AG04449 (cell line): Measurements from ENCODE around the gene DAPK2.

ENCODE experiments used
- CTCF ChIA-PET: fragments of 350-600 bp; formaldehyde crosslinking; extraction: SDS; loops from one replicate; lab custom pipeline; 2021; ENCODE audit warnings: antibody characterized with exemption; lab: Yijun Ruan, JAX
- POLR2A ChIA-PET: fragments of 400-600, 350-600 bp; formaldehyde crosslinking; extraction: SDS; loops from one replicate; lab custom pipeline; 2020; ENCODE audit warnings: antibody characterized with exemption, inconsistent platforms; lab: Yijun Ruan, JAX
- DNase-seq: peaks from one replicate; pipeline ENCODE4 v3.0.0-alpha.2; 2010; ENCODE audit warnings: low read depth, low spot score
- H3K4me3 ChIP-seq: 2 replicates; pipeline ENCODE4 v1.5.1; 2011; ENCODE audit warnings: low read depth, mild to moderate bottlenecking, control low read depth, low read length
- CTCF ChIP-seq: IDR thresholded peaks from one replicate; pipeline ENCODE4 v1.5.1; 2011; ENCODE audit warnings: mild to moderate bottlenecking, moderate library complexity, low read length, control low read depth, inconsistent platforms; ENCODE audit not compliant: insufficient read depth; ENCODE audit errors: missing control alignments

Gene DAPK2

DNA sequence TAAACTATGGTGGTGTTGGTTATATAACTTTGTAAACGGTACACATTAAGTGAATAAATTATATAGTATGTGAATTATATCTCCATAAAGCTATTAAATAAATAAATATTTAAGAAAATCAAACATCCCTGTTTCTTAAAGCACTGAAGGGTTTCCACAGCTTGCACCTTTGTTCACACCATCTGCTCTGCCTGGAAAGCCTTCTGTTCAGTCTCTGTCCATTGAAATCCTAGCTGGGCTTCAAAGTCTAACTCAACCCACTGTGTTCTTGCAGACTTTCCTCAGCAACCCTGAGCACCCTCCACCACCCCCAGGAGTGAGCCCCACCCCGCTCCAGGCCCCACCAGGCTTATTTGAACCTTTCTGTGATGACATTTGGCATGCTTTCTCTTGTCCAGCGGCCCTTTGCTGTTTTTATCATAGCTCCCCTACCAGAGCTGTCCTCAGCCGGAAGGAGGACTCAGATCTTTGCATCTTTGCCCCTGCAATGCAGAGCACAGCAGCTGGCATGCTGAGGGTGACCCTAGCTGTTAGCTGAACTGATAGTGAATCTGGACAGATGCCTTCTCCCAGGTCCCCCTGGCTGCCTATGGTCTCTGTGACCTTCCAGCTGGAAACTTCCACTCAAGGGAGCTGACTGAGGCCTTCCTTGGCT is 105.2 kb downstream of the DAPK2 start:
- POLR2A ChIA-PET: no interaction called here
- CTCF ChIA-PET: interaction anchor here (0.7 to 1.4 kb wide), 4 partner anchors 9 to 105 kb away, joined by 3 read pairs; partner anchors contain the start of gene DAPK2
- no peak overlapping the region for H3K4me3 ChIP-seq
- no peak for TF ChIP-seq CTCF
- DNase-seq: no peak

- no peak overlapping the region for H3K4me3 ChIP-seq
- POLR2A ChIA-PET: no interaction called here
- TF ChIP-seq CTCF: no peak
- no peak for DNase-seq
- CTCF ChIA-PET: interaction anchor here (1.1 to 1.7 kb wide), 7 partner anchors 8 to 188 kb away, joined by 3 to 7 read pairs (median 4); partner anchors contain the start of gene DAPK2
Measured at GRCh38 chr15:63939531-63940130, 106.7 kb downstream of the DAPK2 start.

DNA sequence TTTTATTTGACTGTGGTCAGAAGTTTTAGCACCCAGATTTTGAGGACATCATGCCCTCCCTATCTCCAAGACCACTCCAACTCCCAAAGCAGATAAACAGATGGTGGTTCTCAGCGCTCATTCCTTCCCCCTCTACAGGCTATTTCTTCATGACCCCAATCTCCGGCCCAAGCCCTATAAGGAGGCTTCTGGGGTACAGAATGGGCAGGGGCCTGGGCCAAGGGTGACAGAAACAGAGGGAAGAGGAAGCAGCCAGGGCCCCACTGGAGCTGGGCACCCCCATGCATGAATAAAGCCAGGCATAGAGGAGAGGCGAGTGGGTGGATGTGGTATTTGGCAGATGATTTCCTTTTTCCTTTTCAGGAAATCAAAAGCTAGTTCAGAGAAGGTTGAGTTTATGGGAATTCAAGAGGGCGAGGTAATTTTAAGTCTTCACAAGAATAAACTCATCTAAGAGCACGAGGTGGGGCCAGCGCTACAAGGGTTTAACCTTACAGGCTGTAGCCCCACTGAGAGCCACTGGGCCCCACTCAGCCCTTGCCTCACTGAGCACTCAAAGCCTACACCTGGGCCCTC is 107.7 kb downstream of the DAPK2 start:
- POLR2A ChIA-PET: no interaction called here
- DNase-seq: no peak
- TF ChIP-seq CTCF: no peak
- H3K4me3 ChIP-seq: no peak overlapping the region
- CTCF ChIA-PET: interaction anchor here (1.0 to 1.7 kb wide), 6 partner anchors 9 to 186 kb away, joined by 3 to 6 read pairs (median 4); partner anchors contain the start of gene DAPK2

GRCh38 chr15:63933522-63933921 is 112.8 kb downstream of the DAPK2 start:
- ChIA-PET POLR2A (no interaction called here), CTCF (interaction anchor here (1.4 to 8.3 kb wide), 4 partner anchors 12 to 182 kb away, joined by 4 to 76 read pairs (median 6); partner anchors contain the start of gene DAPK2)
- no peak overlapping the region for H3K4me3 ChIP-seq
- no peak for DNase-seq
- no peak for TF ChIP-seq CTCF

GRCh38 chr15:63931556-63931955 is 114.7 kb downstream of the DAPK2 start:
- DNase-seq: no peak
- H3K4me3 ChIP-seq: no peak overlapping the region
- ChIA-PET POLR2A (no interaction called here), CTCF (interaction anchor here (8.3 kb wide), 1 partner anchor 14 kb away, joined by 76 read pairs; no protein-coding TSS in a partner anchor)
- no peak for TF ChIP-seq CTCF

- H3K4me3 ChIP-seq: no peak overlapping the region
- CTCF ChIA-PET: interaction anchor here (0.6 to 8.3 kb wide), 3 partner anchors 10 to 116 kb away, joined by 3 to 76 read pairs (median 4); partner anchors contain the start of gene DAPK2
- no peak for DNase-seq
- TF ChIP-seq CTCF: no peak
- POLR2A ChIA-PET: no interaction called here
Measured at GRCh38 chr15:63930034-63930433, 116.3 kb downstream of the DAPK2 start.
